Upper lobe of right lung (tissue), 1 donor: ENCODE results near the gene SYT3. TPM values are rescaled to one million over a fixed set of nuclear protein-coding genes. Genes with fewer than 3 reads are reported as not detected.

ENCODE experiments used
- ATAC-seq: fragments of 200-7000 bp; cut with Tn5 transposase; one replicate; pipeline ENCODE4 v1.9.1; 2020; ENCODE audit warnings: mild to moderate bottlenecking, moderate library complexity
- DNase-seq: peaks from one replicate; pipeline ENCODE4 v3.0.0-alpha.2; 2020
- H3K27ac ChIP-seq: fragments of 200-600 bp; one replicate; pipeline ENCODE4 v1.8.0; 2022
- H3K27me3 ChIP-seq: fragments of 200-600 bp; one replicate; pipeline ENCODE4 v1.8.0; 2022; ENCODE audit warnings: mild to moderate bottlenecking
- H3K36me3 ChIP-seq: fragments of 200-600 bp; one replicate; pipeline ENCODE4 v1.8.0; 2022
- H3K4me1 ChIP-seq: fragments of 200-600 bp; one replicate; pipeline ENCODE4 v1.8.0; 2022
- H3K4me3 ChIP-seq: fragments of 200-600 bp; one replicate; pipeline ENCODE4 v1.8.0; 2022; ENCODE audit warnings: mild to moderate bottlenecking
- H3K9me3 ChIP-seq: fragments of 200-600 bp; one replicate; pipeline ENCODE4 v1.8.0; 2022
- intact Hi-C: fragments of 100-400 bp; cut with DNase I; formaldehyde crosslinking; loops from one replicate; pipeline ENCODE4 v1.11.0; 2022
- total RNA-seq: library from RNA; stranded (reverse); fragmentation: NEBNext Ultra II Directional; extraction: Animal tissue kit (Norgen Biotek cat#: 25700); gene quantifications from one replicate; pipeline ENCODE4 v1.2.1, GENCODE V29; 2021
- TF ChIP-seq, protein P1 (sequence below): fragments of 200-600 bp; IDR thresholded peaks from one replicate; pipeline ENCODE4 v1.8.0; 2022; ENCODE audit warnings: antibody characterized with exemption
- donor health status: DM: no; HTN: yes; CAD: no; lungs with severe emphysema.

Gene SYT3
- total RNA-seq, 1 donor from 2014 or later = 2.5 TPM

DNA sequence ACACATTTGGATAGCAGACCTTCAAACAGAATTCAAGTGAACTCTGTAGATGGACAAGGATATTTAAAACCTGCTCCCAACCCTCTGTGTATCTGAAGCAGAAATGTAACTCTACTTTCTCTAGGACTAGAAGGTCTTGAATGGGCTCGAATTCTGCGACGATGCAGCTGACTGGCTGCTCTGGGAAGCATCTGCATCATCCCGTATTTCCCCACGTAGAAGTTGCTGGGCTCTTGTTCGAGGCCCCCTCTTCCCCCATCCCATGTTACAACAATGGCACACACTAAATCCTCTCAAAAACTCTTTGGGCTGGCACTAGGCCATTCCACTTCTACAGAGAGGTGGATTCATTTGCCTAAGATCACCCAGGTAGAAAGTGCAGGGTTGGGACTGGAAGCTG is 24.5 kb upstream of the SYT3 start:
- Histone ChIP-seq H3K4me3 (no peak overlapping the region), H3K27ac (no peak overlapping the region), H3K9me3 (no peaks in the 10 kb centered on the region), H3K36me3 (no peaks in the 10 kb centered on the region), H3K27me3 (peaks cover 59% of the 10 kb centered on the region), H3K4me1 (peaks cover 2% of the 10 kb centered on the region)
- intact Hi-C loops = no loop called here
- ATAC-seq (no peak), DNase-seq (no peak)
- TF ChIP-seq, protein P1, sequence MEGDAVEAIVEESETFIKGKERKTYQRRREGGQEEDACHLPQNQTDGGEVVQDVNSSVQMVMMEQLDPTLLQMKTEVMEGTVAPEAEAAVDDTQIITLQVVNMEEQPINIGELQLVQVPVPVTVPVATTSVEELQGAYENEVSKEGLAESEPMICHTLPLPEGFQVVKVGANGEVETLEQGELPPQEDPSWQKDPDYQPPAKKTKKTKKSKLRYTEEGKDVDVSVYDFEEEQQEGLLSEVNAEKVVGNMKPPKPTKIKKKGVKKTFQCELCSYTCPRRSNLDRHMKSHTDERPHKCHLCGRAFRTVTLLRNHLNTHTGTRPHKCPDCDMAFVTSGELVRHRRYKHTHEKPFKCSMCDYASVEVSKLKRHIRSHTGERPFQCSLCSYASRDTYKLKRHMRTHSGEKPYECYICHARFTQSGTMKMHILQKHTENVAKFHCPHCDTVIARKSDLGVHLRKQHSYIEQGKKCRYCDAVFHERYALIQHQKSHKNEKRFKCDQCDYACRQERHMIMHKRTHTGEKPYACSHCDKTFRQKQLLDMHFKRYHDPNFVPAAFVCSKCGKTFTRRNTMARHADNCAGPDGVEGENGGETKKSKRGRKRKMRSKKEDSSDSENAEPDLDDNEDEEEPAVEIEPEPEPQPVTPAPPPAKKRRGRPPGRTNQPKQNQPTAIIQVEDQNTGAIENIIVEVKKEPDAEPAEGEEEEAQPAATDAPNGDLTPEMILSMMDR = no peak

GRCh38 chr19:50663482-50663790 is 23.8 kb upstream of the SYT3 start:
- H3K4me1 ChIP-seq = peaks cover 4% of the 10 kb centered on the region
- H3K4me3 ChIP-seq = no peak overlapping the region
- H3K27ac ChIP-seq = no peak overlapping the region
- H3K27me3 ChIP-seq = peaks cover 62% of the 10 kb centered on the region
- DNase-seq (no peak), ATAC-seq (no peak)
- TF ChIP-seq, protein P1 = no peak
- no peaks in the 10 kb centered on the region for H3K9me3 ChIP-seq
- no peaks in the 10 kb centered on the region for H3K36me3 ChIP-seq
- intact Hi-C loops = no loop called here

- Histone ChIP-seq H3K36me3 (no peaks in the 10 kb centered on the region), H3K27me3 (peaks cover 59% of the 10 kb centered on the region), H3K4me3 (no peak overlapping the region), H3K27ac (no peak overlapping the region), H3K4me1 (peaks cover 4% of the 10 kb centered on the region), H3K9me3 (no peaks in the 10 kb centered on the region)
- no peak for DNase-seq
- intact Hi-C loops = no loop called here
- TF ChIP-seq, protein P1 = no peak
- no peak for ATAC-seq
These were observed 23.2 kb upstream of the SYT3 start for GRCh38 chr19:50662651-50663481.

DNA sequence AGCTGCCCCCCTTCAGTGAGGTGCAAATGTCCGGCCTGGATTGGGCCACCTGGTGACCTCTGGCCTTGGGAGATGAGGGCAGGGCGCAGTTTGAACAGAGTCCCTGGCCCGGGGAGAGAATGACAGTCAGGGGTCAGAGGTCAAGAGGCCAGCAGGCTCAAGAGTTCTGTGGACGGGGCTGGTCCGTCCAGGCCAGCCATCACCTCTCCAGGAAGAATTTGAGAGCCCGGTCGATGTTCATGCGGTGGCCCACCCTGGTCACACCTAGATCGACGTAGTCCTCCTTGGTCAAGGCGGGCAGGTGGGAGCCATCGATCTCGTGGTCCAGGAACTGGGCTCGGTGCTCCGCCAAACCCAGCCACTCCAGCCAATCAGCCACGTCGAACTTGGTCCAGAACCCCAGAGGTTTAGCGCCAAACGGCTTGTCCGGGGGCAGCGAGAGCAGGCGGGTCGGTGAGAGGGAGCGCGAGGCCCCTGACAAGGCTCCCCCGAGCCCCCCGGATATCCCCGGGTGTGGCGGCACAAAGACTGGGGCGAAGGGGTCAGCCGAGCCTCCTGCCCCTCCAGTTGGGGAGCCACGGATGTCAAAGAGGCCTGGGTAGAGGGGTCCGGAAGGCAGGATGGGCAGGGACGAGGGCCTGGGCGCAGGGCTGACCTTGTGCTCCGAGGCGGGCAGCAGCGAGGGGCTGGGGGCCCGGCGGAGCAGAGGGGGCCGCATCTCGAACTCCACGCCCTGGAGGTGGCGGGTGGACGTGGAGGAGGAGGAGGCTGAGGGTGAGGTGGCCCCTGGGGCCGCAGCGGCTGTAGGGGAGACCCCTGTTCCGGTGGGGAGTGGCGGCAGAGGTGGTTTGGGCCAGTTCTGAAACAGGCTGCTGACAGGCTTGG is 22.3 kb upstream of the SYT3 start:
- Histone ChIP-seq H3K4me1 (peaks cover 4% of the 10 kb centered on the region), H3K27ac (no peak overlapping the region), H3K27me3 (peaks cover 54% of the 10 kb centered on the region), H3K36me3 (no peaks in the 10 kb centered on the region), H3K9me3 (no peaks in the 10 kb centered on the region), H3K4me3 (no peak overlapping the region)
- ATAC-seq (no peak), DNase-seq (no peak)
- TF ChIP-seq, protein P1 = no peak
- intact Hi-C loops = no loop called here

DNA sequence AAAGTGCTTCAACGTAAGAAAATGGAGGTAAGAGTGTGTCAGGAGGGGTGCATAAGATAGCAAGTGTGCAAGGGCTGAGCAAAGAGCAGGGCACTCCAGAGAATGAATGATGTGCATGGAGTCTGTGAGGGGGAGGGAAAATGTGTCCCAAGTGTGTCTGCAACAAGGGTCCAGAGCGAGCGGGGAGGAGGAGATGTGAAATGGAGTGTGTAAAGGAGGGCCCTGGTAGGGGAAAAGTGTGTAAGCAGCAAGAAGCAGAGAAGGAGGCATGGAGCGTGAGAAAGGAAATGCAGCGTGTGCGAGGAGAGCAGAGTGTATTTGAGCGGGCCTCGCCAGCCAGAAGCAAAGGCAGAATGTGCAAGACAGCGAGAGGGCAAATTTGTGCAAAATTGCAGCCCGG is 21.3 kb upstream of the SYT3 start:
- Histone ChIP-seq H3K4me3 (no peak overlapping the region), H3K4me1 (peaks cover 4% of the 10 kb centered on the region), H3K9me3 (no peaks in the 10 kb centered on the region), H3K27me3 (peaks cover 45% of the 10 kb centered on the region), H3K36me3 (no peaks in the 10 kb centered on the region), H3K27ac (no peak overlapping the region)
- intact Hi-C loops = no loop called here
- TF ChIP-seq, protein P1 = no peak
- DNase-seq = no peak
- ATAC-seq = no peak
